Medulla oblongata (tissue), 1 donor: ENCODE data around the gene ANO2.
"Not testable (repeated sequence)": the region's sequence is repeated elsewhere in the genome, so short reads cannot be mapped to it uniquely, and the experiment has no call there.

Source experiments
- DNase-seq: peaks from one replicate; pipeline ENCODE4 v3.0.0-alpha.2; 2015; ENCODE audit errors: extremely low spot score

Gene ANO2

DNA sequence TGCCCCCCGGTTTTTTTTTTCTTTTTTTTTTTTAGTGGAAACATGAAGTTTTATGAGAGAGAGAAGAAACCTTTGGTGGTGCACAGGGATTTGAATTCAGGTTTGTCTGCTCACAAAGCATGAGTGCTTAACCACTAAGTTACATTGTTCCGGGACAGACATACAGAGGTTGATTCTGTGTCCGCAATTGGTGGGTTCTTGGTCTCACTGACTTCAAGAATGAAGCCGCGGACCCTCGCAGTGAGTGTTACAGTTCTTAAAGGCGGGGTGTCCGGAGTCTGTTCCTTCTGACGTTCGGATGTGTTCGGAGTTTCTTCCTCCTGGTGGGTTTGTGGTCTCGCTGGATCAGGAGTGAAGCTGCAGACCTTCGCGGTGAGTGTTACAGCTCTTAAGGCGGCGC, 57.2 kb downstream of the ANO2 start:
- DNase-seq, result not testable (repeated sequence)

DNA sequence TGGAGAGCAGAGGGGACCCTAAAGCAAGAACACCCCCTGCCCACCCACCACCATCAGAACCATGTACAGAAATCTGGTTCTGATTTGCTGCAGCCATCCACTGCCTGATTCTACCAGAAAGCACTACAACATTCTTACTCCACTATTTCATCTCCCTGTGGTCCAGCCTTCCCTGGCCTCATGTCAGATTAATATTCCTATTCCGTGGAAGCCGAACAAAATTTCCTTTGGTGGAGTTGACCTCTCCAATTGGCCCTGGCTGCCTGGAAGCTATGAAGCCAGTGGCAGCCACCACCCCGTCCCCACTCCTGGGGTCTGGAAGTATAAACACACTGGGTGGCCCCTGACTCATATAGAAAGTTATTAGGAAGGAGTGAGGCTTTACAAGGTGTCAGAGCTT, 60.2 kb downstream of the ANO2 start:
- DNase-seq, result no peak

DNA sequence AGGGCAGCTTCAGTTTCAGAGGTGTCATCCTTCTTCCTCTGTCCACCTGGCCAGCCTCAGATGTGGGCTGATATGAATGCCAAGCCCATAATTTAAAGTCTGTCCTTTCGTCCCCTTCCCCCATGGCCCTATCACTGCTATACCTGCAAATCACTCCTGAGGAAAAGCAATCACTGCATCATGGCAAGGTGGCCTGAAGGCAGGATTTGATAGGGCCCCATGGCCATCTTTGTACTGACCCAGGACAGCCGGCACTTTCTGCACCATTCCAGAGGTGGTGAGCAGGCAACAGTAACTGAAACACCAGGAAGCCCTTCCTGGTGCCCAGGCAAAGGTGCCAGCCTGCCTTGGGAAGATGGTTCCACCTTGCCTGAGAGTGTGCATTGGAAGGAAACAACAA, 60.8 kb downstream of the ANO2 start:
- DNase-seq, result no peak

DNA sequence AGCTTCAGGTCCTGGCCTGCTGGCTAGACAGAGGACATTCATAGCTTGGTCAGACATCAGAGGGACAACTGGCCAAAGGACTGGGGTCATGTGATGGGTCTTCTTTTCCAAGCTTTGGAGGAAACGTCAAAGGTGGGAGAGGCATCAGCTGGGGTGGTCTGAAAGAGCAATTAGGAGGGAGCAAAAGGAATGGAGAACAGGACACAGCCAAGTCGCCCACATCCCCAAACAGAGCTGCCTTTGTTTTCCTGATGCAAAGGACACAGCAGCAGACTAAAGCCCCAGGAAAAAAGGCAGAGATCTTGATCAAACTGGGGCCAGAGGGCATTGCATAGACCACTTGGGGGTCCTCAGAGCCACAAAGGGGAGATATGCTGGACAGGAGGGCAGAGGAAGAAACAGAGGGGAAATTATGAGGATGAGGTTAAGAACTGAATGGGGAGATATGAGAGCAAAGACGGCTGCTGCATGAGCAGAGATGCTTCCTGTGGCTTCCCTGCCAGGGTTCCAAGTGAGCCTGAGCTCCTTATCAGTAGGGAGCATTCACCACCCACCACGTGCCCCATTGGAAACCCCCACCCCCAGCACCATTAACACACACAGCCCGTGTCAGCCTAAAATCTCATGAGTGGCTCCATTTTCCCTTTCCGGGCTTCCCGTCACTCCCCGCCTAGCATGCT, 62.4 kb downstream of the ANO2 start:
- no peak for DNase-seq

DNA sequence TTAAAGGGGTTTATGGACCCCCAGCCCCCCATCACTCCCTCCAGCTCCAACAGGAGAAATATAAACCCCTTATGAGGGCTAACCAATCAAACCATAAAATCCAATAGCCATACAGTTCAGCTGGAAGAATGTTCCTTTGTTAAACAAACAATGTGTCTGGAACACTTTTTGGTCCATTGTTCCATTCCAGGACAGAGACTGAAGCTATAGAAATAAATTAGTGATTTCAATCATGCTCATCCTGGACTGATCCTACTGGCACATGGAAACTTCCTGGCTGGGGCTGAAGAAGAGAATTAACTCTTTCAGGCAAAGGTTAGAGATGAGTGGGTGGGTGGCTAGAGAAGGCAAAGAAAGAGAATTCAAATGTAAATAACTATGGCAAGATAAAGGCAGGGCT, 63.4 kb downstream of the ANO2 start:
- DNase-seq, result no peak

DNA sequence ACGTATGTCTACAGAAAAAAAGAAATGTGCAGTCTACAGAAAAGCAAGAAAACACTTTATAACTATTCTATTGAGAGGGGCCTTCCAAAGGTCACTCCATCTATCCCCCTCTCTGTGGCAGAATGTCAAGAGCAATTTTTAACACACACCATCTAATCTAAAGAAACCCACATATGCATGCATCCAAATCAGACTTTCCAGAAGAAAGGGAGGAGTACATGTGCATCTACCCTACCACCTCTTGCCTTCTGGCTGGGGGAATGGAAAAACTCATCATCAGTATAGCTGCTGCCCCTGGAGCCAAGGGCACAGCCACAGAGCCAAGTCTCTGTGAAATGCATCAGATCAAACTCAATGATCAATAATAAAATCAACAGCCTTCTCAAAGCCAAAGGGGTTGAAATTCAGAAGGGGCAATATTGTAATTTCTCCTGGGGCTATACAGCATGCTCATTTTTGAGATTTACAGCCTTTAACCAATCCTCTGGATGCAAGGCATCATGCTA, 63.9 kb downstream of the ANO2 start:
- DNase-seq, result no peak

DNA sequence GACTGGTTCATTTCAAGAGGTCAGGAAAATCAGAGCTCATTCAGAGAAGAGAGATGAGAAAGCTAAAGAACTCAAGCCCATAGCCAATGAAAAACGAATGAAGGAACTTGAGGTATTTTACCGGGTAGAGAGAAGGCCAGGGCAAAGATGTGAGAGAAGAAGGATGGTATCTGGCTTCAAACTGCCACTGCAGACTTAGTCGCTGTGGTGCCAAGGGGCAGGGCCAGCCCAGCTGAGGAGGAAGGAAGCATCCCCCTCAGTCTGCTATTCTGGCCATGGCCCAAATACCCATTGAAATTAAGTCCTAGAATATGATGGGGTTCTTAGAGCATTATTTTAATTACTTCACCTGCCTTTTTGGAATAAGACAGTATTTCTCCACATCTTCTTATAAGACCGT, 69.2 kb downstream of the ANO2 start:
- no peak for DNase-seq

DNA sequence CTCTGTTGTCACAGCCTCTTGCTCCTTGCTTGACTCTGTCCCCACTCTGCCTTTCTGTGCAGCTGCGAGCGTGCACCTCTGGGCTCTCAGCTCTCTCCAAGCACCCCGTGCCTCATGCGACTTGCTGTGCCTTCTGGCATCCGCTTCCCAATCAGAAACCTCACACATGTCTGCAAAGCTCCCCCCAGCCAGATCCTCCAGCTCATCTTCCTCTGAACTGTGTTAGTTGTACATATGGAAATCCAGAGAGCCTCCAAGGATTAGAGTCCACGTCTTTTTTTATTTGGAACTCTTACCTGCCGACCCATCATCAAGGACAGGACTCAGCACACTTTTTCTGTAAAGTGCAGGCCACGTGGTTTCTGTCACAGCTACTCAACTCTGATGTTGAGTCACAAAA, 70.5 kb downstream of the ANO2 start:
- DNase-seq, result no peak

DNA sequence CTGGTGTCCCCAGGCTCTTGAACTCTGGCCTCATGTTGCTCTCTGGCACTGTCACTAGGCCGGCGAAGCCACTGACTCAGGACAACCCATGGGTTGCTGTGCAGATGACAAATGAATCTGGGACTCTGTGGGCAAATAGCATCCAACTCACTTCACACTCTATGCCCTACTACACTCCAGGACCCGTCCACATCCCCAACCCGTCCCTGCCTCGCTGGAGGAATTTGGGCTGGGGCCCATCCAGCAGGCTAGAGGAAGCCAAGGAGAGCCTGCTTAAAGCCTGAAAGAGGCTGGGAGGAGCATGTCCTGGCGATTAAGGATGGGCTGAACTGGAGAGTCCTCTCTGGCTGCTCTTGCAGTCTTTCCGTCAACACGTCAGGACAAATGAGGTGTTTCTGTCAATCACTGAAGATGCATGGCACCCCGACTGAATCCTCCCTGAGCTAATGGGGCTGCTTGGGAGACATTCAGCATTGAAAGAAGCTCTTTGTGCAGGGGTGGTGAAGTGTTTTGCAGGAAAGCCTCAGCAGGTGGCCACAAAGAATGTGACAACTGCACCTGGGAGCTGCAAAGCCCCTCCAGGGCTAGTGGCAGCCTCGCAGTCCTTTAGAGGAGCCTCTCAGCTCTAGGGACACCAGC, 71.7 kb downstream of the ANO2 start:
- DNase-seq, result no peak

DNA sequence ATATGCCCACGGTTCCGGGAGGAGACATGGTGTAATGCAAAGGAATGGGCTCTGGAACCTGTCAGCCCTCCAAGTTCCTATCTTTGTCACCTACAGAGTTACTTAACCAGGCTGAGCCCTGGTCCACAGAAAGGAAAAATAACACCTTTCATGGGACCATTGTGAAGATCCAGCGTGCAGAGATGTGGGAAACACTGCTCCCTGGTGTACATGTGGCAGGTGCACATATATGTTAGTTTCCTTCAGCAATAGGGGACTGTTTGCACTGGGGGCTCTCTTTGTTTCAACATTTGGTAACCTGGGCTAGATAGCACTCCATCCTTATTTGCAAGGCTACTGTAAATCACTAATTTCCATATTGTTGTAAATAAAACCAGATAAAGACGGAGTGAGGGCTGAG, 72.3 kb downstream of the ANO2 start:
- DNase-seq, result no peak

DNA sequence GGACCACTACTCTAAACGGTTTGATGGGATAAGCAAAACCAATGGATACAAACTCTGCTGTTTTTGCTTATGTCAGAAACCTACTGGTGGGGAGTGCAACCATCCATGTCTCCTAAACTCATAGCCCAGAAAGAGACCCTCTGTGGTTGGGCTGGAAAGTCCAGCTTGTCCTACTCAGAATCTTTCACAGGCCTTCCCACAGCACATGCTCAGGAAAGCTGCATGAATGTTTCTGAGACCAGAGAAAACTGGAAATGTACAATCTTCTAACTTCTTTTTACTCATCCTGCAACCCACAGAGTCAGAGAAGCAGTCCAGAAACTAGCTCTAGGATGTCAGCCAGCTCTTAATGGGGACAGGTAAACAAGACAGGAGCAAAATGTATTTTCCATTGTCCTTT, 73.3 kb downstream of the ANO2 start:
- no peak for DNase-seq

DNA sequence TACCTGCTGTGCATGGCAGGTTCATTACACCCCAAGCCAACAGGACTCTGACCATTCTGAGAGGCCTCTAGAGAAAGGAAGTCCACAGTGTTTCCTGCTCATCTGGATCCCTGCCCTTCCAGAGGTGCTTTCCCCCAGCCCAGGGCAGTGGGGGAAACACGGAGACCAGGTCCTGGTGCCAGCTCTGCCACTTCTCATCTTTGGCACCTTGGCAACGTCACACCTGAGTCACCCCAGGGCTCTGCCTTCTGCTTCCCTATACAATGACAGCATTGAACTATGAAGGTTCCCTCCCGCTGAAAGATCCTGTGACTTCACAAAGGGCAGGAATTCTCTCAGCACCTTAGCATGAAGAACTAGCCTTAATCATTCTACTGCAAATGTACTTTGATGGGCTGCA, 74.9 kb downstream of the ANO2 start:
- DNase-seq, result no peak

DNA sequence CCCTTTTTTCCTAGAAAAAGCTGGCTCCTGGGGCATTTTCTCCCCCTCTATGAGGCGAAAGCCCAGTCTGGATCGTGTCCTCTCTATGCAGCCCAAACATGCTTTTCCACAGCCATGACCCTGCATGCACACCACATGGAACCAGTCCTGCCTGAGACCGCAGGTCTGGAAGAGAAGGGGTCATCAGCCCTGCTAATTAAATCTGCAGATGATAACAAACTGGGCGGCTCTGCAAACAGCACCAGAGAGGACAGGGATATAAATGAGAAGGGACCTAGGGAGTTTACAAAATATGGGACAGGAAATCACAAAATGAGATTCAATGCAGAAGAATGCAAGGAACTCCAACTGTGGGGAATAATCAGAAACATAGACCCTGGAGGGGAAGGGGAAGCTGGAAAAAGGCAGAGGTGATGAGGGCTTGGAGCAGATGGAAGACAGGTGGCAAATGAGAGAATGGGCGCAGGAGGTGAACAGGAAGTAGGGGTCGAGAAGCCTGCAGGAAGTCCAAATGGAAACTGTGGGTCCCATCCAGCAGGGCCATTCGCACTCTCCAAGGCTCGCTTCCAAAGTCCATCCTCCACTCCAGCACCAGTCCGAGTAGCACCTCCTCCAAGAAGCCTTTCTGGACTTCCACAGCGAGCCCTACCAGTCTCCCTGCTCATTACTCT, 76.3 kb downstream of the ANO2 start:
- no peak for DNase-seq

DNA sequence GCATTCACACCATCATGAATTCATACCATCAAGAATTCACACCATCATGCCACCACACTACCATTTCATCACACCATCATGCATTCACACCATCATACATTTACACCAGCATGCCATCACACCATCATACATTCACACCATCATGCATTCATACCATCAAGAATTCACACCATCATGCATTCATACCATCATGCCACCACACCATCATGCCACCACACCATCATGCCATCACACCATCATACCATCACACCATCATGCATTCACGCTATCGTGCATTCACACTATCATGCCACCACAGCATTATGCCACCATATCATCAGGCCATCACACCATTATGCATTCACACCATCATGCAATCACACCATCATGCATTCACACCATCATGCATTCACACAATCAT, 79.7 kb downstream of the ANO2 start:
- DNase-seq, result no peak

DNA sequence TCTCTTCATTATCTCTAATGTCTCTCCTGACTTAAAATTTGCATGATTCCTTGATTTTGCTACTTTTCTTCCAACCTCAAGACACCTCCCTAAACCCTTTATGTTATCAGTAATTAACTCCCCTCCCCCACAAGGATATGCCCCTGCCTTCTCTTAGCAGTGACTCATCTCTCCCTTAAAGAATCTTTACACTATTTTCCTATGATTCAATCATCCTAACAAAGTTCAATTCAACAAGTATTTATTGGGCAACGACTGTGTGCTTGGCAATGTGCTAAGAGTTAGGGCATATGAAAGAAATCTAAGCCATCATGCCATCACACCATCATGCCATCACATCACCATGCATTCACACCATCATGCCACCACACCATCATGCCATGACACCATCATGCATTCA, 80.1 kb downstream of the ANO2 start:
- no peak for DNase-seq

DNA sequence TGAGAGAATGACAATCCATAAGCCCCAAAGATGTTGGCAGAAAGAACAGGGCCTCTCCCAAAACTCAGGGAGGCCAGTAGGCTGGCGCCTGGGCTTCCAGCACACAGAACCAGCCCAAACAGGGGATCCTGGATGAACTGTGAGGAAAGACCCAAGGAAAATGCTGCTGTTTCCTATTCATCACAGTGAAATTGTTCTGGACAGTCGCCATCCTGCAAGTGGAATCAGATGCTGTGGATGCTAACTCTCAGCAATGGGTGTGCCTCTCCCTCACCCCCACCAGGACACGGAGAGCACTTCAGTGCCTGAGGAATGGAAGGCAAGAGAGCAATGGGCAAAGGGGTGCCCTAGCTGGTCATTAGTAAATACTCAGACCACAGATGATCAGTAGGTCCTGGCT, 80.8 kb downstream of the ANO2 start:
- DNase-seq, result no peak

DNA sequence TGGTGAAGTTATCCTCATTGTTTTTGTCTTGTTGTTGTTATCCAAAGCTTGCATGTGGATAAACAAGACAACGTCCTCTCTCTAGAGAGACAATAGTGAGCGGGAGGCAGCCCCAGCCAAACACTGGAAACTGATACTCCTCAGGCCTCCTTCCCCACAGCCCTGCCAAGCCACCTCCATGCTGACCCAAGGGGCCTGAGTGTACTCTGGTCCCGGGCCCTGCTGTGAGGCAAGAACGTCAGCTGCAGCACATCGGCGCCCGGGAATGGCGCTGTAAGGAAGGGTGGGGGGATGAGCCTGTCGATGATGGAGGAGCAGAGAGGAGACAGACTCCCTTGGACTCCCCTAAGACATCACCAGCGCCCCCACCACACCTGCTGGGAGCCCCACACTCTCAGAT, 83.6 kb downstream of the ANO2 start:
- DNase-seq, result no peak

DNA sequence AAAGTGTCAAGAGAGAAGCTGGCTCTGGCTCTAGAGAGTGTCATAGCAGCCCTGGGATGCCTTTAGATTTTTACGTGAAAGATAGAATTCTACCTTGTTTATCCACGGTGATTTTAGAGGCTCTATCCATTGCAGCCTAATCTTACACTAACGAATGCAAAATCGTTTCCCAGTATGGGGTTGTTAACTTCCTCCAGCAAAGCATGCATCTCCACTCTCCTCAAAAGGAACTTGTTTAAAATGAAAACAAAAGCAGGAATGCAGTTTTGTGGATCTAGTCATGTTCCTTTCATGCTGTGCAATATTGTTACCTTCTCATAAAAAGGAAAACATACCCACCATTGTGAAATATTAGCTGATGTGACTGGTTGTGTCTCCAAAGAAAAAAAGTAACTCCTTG, 88.4 kb downstream of the ANO2 start:
- DNase-seq, result no peak

DNA sequence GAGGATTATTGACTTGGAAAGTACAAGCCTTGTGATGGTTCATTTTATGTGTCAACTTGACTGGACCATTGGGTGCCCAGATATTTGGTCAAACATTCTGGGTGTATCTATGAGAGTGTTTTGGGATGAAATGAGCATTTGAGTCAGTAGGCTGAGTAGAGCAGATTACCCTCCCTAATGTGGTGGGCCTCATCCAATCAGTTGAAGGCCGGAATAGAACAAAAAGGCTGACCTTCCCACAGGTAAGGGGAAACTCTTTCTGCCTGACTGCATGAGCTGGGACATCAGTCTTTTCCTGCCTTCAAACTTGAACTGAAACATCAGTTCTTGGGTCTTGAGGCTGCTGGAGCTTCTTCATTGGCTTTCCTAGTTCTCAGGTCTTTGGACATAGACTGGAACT, 98.1 kb downstream of the ANO2 start:
- DNase-seq, result no peak

DNA sequence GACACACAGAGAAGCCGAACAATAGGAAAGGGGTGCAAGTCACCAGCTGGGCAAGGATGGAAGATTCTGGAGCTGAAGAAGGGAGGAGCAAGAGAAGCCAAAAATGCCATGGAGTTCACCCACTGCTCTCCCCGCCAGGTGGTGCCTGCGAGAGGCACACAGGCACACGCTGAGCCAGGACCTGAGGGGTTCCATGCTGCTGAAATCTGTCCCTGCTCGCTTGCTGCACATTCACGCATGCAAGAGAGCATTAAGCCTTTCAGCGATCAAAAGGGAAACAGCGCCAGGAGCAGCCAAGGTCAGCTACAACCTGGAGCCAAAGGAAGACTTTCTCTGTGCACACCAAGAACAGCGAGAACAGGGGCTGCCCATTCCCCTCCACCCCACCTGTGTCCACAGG, 104.1 kb downstream of the ANO2 start:
- no peak for DNase-seq

DNA sequence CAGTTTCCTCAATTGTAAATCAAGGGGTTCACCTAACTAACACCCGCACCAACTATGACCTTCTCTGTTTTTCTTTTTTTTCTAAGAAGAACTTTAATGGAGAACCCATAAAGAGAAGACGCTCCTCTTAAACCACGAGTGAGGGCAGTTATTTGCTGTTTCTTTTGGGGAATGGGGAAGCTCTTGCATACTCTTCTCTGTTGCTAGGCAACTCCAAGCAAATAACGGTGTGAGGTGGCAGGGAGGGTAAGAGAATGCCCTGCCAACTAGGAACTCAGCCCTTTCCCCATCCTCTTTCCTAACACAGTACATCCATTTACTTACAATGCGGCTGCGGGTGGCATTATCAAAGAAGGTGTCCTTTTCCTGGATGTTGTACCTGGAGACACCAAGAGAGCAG, 114.9 kb downstream of the ANO2 start:
- DNase-seq, result no peak

DNA sequence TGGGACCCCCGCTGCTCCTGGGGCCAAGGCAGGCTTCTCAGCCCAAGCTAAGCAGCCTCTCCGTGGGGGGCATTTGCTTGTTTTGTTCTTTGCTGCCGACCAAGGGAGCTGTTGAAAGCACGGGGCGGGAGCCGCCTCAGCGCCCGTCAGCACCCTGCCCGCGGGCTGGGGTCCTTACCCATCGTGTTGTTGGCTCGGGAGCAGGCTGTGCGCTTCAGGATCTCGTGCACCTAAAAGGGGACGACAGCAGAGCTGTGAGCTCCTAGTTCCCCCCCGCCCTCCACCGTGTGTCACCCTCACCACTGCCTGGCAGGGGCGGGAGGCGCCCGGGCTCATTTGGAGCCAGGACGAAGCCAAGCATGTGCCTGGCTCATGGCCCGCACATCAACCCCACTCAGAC, 117.5 kb downstream of the ANO2 start:
- no peak for DNase-seq

DNA sequence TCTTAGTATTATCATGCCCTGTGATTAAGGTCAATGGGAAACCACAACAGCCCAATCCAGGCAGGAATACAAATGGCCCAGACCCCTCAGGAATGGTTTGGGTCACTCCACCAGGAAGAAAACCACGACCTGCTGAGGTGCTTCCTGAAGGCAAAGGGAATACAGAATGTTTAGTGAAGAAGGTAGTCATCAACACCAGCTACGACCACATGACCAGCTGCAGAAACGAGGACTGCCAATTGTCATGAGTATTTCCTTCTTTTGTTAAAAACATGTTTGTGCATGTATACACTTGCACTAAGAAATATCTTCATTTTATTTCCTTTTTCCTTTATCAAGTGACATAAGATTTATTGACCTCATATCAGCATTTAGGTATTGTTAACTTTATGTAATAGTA, 119.3 kb downstream of the ANO2 start:
- not testable (repeated sequence) for DNase-seq
